CD4-positive, alpha-beta T cell treated with Interleukin-15 for 4 hours (primary cell): Measurements from ENCODE around the gene GTF2IRD1.
"Not testable (repeated sequence)": the region's sequence is repeated elsewhere in the genome, so short reads cannot be mapped to it uniquely, and the experiment has no call there.

Source experiments
- DNase-seq: peaks from one replicate; pipeline ENCODE4 v3.0.0-alpha.2; 2020; ENCODE audit warnings: low spot score

The GTF2IRD1 gene

GRCh38 chr7:74515276-74515675, 61.6 kb downstream of the GTF2IRD1 start:
- DNase-seq, result no peak

DNA sequence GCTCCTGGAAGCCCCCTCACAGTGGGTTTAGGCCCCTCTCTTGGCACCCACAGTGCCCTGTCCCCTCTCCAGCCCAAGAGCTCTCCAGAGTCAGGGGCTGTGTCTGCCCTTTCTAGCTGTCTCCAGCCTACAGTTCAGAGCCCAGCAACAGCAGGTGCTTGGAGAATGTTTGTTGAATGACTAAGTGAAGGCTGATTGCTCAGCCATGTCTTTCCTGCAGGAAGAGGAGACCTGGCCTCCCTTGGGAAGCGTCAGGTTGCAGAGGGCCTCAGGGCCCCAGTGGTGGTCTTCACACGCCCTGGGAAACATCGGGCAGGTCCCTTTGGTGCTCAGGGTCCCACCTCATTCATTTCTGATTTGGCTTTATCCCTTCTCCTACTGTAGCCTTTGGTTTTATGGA, 62.5 kb downstream of the GTF2IRD1 start:
- no peak for DNase-seq

GRCh38 chr7:74518041-74518440, 64.3 kb downstream of the GTF2IRD1 start:
- DNase-seq, result no peak

- DNase-seq, result no peak
These were observed 64.9 kb downstream of the GTF2IRD1 start for GRCh38 chr7:74518654-74519053.

- DNase-seq, result no peak
These were observed 65.7 kb downstream of the GTF2IRD1 start for GRCh38 chr7:74519395-74519794.

DNA sequence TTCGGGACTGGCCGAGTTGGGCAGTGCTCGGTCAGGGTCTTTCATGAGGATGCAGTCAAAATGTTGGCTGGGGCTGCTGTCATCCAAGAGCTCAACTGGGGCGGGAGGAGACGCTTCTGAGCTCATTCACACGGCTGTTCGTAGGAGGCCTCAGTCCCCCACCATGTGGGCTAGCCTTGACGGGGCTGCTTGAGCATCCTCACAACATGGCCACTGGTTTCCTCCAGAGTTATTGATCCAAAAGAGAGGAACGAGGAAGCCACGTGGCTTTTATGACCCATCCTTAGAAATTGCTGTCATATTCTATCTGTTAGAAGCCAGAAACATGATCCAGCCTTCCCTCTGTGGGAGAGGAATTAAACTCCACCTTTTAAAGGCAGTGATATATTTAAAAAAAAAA, 68.1 kb downstream of the GTF2IRD1 start:
- no peak for DNase-seq

GRCh38 chr7:74522281-74522905, 68.7 kb downstream of the GTF2IRD1 start:
- DNase-seq, result no peak

DNA sequence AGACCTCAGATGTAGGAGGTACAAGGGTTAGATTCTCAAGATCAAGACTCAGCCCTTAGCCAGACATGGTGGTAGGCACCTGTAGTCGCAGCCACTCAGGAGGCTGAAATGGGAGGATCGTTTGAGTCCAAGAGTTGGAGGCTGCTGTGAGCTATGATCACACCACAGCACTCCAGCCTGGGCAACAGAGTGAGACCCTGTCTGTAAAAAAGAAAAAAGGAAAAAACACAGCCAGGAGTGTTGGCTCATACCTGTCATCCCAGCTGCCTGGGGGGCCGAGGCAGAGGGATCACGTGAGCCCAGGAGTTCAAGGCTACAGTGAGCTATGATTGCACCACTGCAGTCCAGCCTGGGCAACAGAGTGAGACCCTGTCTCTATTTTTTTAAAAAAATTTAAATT, 69.3 kb downstream of the GTF2IRD1 start:
- no peak for DNase-seq

GRCh38 chr7:74525140-74525539, 71.4 kb downstream of the GTF2IRD1 start:
- DNase-seq, result no peak

GRCh38 chr7:74525881-74526280, 72.2 kb downstream of the GTF2IRD1 start:
- no peak for DNase-seq

GRCh38 chr7:74526780-74527179, 73.1 kb downstream of the GTF2IRD1 start:
- DNase-seq, result no peak

DNA sequence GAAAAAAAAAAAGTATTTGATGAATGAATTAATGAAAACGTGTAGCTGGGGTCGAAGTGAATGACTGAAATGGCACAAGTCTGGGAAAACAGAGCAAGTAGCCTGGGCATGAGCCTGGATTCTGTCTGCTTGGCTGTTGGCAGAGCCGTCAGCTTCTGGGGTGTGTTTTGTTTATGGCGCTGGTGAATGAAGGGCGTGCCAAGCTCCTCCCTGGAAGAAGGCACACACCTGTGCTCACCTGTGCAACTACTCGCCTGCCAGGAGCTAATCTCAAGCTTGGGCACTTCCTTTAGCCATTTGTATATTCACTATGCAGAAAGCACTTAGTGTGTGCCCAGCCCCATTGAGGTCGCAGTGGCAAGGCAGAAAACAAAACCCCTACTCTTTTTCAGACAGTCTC, 74.1 kb downstream of the GTF2IRD1 start:
- DNase-seq, result no peak

DNA sequence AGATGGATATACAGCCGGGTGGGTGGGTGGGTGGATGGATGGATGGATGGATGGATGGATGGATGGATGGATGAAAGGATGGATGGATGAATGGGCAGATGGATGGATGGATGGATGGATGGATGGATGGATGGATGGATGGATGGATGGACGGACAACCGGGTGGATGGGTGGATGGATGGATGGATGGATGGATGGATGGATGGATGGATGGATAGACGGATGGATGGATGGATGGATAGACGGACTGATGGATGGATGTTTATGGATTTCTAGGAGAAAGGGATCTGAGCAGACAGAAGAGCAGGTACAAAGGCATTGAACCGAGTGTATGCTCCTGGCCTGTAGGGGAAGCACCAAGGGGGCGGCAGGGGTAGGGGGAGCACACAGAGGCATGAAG, 75.1 kb downstream of the GTF2IRD1 start:
- DNase-seq, result not testable (repeated sequence)

GRCh38 chr7:74535951-74536356, 82.2 kb downstream of the GTF2IRD1 start:
- DNase-seq, result no peak

GRCh38 chr7:74541937-74542336, 88.2 kb downstream of the GTF2IRD1 start:
- not testable (repeated sequence) for DNase-seq

- DNase-seq, result no peak
These were observed 88.9 kb downstream of the GTF2IRD1 start for GRCh38 chr7:74542558-74543117.

DNA sequence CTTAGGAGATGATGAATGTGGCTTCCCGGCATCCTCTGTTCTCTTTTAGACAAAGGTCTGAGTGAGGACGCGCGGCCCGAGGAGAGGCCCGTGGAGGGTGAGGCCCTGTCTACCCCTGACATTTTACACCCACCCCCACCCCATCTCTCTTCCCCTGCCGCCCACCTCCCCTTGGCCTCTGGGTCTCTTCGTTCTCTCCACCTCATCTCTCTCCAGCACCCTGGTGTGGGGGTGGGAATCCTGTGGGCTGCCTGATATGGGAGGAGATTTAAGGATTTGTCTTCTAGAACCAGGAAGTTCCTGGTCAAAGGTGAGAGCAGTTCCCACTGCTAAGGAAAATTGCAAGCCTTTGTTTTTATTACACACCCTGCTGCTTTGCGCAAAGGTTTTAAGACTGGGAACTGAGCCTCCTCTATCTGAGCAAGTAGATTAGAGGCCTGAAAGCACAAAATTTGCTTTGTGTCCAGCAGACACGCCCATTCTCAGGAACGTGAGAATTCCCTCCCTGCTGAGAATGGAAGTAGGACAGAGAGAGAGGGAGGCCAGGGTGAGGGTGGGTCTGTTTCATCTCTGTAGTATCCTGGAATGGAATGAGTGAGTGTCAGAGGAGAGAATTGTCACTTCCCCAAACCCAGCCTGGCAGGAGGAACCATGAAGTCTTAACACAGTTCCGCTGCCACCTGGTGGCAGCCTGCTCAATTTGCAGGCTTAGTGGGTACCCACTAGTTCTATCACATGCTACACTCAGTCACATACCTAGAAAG, 91.2 kb downstream of the GTF2IRD1 start:
- DNase-seq, result no peak

DNA sequence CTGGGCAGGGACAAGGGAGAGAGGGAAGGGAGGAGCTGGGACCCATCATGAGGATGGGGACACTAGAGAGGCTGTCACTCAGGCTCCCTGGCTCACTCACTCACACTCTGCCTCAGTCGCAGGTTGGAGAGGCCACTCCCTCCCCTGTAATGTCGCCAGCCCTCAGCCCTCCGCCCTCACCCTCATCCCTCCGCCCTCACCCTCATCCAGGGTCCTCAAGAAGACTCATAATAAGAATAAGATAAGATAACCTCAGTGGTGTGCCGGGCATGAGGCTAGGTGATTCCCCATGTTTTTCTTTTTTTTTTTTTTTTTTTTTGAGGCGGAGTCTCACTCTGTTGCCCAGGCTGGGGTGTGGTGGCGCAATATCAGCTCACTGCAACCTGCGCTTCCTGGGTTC, 92.2 kb downstream of the GTF2IRD1 start:
- no peak for DNase-seq

DNA sequence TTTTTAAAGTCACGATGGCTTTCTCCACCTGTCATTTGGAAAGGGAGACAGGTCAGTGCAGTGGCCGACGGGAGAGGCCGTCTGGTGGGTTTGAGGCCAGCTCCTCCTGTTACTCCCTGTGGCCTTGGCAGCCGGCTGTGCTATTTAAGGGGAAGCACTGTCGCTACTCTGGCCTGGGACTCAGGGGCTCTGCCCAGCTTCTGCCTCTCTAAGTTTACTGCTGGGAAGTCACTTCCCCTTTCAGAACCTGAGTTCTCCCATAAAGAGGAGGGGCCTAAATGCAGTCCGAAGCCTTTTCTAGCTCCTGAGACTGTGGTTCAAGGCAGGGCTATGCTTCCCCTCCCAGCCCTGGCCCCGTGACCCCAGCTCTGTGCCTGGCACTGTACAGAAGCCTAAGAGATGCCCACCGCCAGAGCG, 99.9 kb downstream of the GTF2IRD1 start:
- DNase-seq, result not testable (repeated sequence)

DNA sequence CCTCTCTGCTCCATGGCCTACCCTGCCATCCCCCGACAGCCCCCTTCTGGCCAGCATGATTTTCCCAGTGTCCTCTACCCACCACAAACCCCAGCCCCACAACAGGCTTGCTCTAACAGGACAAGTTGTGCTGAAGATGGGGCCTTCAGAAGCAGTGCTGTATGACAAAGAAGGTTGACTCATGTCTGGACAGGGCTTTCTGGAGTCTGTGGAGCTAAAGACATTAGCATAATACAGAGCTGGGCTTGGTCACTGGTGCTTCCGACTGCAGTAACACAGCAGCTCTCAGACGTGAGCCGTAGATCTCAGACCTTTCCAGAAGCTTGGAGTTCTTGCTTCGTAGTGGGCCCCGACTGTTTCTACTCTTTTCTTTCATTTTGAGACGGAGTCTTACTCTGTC, 100.5 kb downstream of the GTF2IRD1 start:
- DNase-seq, result no peak

GRCh38 chr7:74560086-74560719, 106.5 kb downstream of the GTF2IRD1 start:
- DNase-seq, result no peak

DNA sequence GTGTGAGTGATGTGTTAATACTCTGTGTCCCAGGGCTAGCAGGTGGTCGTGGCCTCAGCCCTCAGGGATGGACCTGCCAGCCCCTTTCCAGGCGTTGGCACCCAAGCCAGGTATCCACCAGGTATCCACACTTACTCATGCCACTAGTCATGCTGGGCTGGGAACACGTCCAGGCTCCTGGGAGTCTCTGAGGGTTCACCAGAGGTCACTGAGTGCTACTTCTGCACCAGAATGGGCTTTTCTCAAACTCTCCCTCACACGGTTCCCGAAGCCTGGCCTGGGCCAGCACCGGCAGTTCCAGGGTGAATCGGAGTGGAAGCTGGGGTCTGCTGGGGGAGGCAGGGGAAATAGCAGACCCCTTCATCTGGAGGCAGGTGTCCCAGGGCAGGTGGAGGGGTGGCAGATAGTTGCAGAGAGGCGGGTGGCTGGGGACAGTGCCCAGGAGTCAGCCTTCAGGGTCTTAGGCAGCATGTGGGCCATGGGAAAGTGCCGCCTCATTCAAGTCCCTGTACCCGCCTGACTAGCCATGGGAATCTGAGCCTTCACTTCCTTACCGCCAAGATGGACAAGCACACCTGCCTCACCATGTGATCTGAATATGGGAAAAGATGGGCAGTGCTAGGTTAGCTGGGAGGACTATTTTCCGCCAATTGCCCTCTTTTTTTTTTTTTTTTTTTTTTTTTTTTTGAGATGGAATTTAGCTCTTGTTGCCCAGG, 108.3 kb downstream of the GTF2IRD1 start:
- no peak for DNase-seq
